DMS 273 treated with DMSO at 0.1 percent for 48 hours (cell line): ENCODE results near the gene SLC44A1.

Experiments
- DNase-seq: peaks from one replicate; lab custom pipeline; 2025; lab: John Stamatoyannopoulos, UW

Gene SLC44A1

DNA sequence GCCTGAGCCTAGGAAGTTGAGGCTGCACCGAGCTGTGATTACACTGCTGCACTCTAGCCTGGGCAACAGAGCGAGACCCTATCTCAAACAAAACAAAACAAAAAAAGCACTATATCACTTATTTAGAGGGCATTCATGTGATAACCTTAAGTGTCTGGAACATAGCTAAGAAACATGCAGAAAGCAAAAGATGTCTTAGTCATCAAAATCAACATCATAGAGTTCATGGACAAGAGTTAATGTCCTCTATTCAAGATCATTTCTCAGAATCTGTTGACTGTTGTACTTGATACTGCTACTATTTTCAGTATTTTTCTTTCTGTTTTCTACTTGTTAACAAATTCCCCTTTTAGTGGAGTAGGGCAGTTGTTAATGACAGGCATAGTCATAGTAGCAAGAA is 228.8 kb downstream of the SLC44A1 start:
- DNase-seq: no peak

GRCh38 chr9:105475302-105475701 is 230.9 kb downstream of the SLC44A1 start:
- DNase-seq: no peak

- DNase-seq: no peak
Observed at GRCh38 chr9:105479846-105480245, 235.4 kb downstream of the SLC44A1 start.

DNA sequence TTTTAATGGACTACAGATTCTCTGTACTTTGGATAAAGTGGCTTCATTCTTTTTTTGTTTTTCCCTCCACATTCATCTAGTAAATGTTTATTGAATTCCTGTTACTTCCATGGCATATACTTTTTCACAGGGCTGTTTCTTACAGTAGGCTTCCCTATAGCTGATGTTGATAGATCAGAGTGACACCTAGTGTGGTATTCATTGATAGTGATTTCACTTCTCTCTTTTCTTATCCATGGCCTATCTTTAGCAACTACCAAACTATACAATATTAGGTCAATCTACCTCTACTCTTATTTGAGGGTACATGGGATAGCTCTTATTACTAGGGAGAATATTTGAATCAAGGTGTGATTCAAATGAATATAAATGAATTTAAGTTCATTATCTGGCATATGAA is 239.2 kb downstream of the SLC44A1 start:
- DNase-seq: no peak

DNA sequence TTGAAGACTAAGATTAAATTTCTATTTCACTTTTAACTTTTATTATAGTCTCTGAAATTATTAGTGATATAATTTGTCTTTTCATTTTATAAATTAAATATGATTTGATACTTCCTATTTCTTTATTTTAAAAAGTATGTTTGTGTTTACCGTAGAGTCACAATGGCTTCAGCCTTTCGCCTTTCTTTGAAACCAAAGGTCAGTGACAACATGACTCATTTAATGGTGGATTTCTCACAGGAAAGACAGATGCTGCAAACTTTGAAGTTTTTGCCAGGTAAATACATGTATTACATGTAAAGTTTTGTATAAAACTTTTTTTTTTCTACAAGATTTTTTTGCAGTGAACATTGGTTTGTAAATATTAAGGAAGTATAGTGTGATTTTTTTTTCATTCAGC is 239.8 kb downstream of the SLC44A1 start:
- no peak for DNase-seq

DNA sequence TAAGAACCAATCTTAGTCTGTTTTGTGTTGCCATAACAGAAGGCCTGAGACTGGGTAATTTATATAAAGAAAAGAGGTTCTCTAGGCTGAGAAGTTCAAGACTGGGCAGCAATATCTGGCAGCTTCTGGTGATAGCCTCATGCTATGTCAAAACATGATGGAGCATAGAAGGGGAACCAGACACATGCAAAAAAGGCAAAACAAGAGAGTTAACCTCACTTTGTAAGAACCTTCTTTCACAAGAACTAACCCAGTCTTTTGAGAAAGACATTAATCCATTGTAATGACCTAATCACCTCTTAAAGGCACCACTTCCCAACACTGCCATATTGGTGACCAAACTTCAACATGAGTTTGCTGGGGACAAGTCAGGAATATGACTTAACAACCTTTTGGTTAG is 240.7 kb downstream of the SLC44A1 start:
- no peak for DNase-seq
